GM12872 (cell line): ENCODE measurements around the gene TTLL10.

Experiments
- TF ChIP-seq, protein P1 (sequence below): IDR thresholded peaks from 3 replicates; pipeline ENCODE4 v1.5.1; 2011; ENCODE audit warnings: low read depth, mild to moderate bottlenecking, low read length, moderate library complexity; ENCODE audit not compliant: insufficient read depth

Gene TTLL10

GRCh38 chr1:1149416-1149815, 24.3 kb upstream of the TTLL10 start:
- TF ChIP-seq, protein P1, sequence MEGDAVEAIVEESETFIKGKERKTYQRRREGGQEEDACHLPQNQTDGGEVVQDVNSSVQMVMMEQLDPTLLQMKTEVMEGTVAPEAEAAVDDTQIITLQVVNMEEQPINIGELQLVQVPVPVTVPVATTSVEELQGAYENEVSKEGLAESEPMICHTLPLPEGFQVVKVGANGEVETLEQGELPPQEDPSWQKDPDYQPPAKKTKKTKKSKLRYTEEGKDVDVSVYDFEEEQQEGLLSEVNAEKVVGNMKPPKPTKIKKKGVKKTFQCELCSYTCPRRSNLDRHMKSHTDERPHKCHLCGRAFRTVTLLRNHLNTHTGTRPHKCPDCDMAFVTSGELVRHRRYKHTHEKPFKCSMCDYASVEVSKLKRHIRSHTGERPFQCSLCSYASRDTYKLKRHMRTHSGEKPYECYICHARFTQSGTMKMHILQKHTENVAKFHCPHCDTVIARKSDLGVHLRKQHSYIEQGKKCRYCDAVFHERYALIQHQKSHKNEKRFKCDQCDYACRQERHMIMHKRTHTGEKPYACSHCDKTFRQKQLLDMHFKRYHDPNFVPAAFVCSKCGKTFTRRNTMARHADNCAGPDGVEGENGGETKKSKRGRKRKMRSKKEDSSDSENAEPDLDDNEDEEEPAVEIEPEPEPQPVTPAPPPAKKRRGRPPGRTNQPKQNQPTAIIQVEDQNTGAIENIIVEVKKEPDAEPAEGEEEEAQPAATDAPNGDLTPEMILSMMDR: no peak

DNA sequence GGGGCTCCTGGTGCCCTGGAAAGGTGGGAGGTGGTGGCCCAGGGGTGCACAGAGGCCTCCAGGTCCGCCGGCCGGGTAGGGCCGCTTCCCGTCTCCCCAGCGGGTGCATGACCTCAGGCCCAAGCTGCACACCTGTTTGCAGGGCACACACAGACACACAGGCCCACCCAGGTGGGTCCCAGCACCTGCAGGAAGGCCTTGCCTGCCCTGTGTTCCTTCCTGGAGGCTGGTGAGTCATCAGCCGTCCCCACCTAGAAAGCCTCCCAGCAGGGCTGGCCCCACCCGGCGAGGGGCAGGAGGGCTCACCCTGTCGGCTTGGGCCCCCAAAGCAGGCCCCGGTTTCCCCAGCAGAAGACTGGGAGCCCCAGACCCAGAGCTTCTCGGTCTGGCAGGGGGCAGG, 23.6 kb upstream of the TTLL10 start:
- TF ChIP-seq, protein P1: no peak

GRCh38 chr1:1151306-1151705, 22.4 kb upstream of the TTLL10 start:
- TF ChIP-seq, protein P1: no peak

- TF ChIP-seq, protein P1: no peak
Measured at GRCh38 chr1:1153874-1154273, 19.8 kb upstream of the TTLL10 start.

GRCh38 chr1:1155258-1155657, 18.4 kb upstream of the TTLL10 start:
- TF ChIP-seq, protein P1: no peak

GRCh38 chr1:1156140-1157032, 17.3 kb upstream of the TTLL10 start:
- TF ChIP-seq, protein P1: no peak

DNA sequence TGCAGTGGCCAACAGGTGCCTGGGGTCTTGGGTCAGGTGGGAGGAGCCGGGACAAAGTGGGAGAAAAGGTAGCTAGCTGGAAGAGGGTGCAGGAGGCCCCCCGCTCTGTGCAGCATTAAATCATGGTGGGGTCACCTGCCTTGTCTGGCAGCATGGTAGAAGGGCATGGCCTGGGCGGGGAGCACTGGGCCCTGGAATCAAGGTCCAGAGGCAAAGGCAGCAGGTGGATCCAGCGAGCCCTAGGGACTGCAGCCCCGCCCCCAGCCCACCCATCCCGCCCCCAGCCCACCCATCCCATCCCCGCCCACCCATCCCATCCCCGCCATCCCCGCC, 16.7 kb upstream of the TTLL10 start:
- TF ChIP-seq, protein P1: no peak
